Measurements from ENCODE around the gene NUMB.
A peak's percentile ranks its signal among the peaks of the same experiment; 100 is the strongest.

The NUMB gene

GRCh38 chr14:73458183-73458976 lies at the start of gene NUMB:
Gene NUMB (minus strand): TSS chr14:73458546. CDS start chr14:73355751, 102,795 bp downstream.
- DNase-seq (ENCODE audit: low read depth in 2 of 2): peak; percentile 91 to 98

GRCh38 chr14:73503648-73504047 lies 45.3 kb upstream of the NUMB start:
- no peak for DNase-seq (ENCODE audit: low read depth in 2 of 2)

GRCh38 chr14:73502017-73502619 lies 43.8 kb upstream of the NUMB start:
- DNase-seq (ENCODE audit: low read depth in 2 of 2): no peak

GRCh38 chr14:73500360-73500759 lies 42.0 kb upstream of the NUMB start:
- DNase-seq (ENCODE audit: low read depth in 2 of 2): no peak

- DNase-seq (ENCODE audit: low read depth in 2 of 2): no peak
Observed at GRCh38 chr14:73494593-73494992, 36.2 kb upstream of the NUMB start.

- no peak for DNase-seq (ENCODE audit: low read depth in 2 of 2)
Observed at GRCh38 chr14:73492670-73493069, 34.3 kb upstream of the NUMB start.

GRCh38 chr14:73492043-73492552 lies 33.8 kb upstream of the NUMB start:
- no peak for DNase-seq (ENCODE audit: low read depth in 2 of 2)

- peak; percentile 29 to 68 for DNase-seq (ENCODE audit: low read depth in 2 of 2)
Observed at GRCh38 chr14:73491256-73492042, 33.1 kb upstream of the NUMB start.

GRCh38 chr14:73489481-73490175 lies 31.3 kb upstream of the NUMB start:
- DNase-seq (ENCODE audit: low read depth in 2 of 2): no peak

GRCh38 chr14:73478684-73479083 lies 20.3 kb upstream of the NUMB start:
- DNase-seq (ENCODE audit: low read depth in 2 of 2): no peak

GRCh38 chr14:73477618-73478266 lies 19.4 kb upstream of the NUMB start:
- DNase-seq (ENCODE audit: low read depth in 2 of 2): no peak

- DNase-seq (ENCODE audit: low read depth in 2 of 2): no peak
Observed at GRCh38 chr14:73476451-73476931, 18.1 kb upstream of the NUMB start.

GRCh38 chr14:73474952-73475351 lies 16.6 kb upstream of the NUMB start:
- no peak for DNase-seq (ENCODE audit: low read depth in 2 of 2)

- no peak for DNase-seq (ENCODE audit: low read depth in 2 of 2)
Observed at GRCh38 chr14:73472185-73473114, 14.1 kb upstream of the NUMB start.

GRCh38 chr14:73471582-73472184 lies 13.3 kb upstream of the NUMB start:
- DNase-seq (ENCODE audit: low read depth in 2 of 2): no peak

GRCh38 chr14:73468828-73469375 lies 10.6 kb upstream of the NUMB start:
- no peak for DNase-seq (ENCODE audit: low read depth in 2 of 2)

- peak in 1 of 2 donors; percentile 19 for DNase-seq (ENCODE audit: low read depth in 2 of 2)
Observed at GRCh38 chr14:73467800-73468199, 9.5 kb upstream of the NUMB start.

- peak; percentile 55 to 66 for DNase-seq (ENCODE audit: low read depth in 2 of 2)
Observed at GRCh38 chr14:73467377-73467776, 9.0 kb upstream of the NUMB start.

- DNase-seq (ENCODE audit: low read depth in 2 of 2): no peak
Observed at GRCh38 chr14:73466861-73467260, 8.5 kb upstream of the NUMB start.
